A549 (cell line): Measurements from ENCODE around the gene ADAMTS13.

ENCODE experiments used
- CTCF ChIP-seq: fragments of >200 bp; sonication (Bioruptor Twin); formaldehyde crosslinking; IDR thresholded peaks from 3 replicates; pipeline ENCODE4 v1.5.1; 2016
- EP300 ChIP-seq, 2 experiments: fragments of >200 bp; sonication (Bioruptor Twin); formaldehyde crosslinking; IDR thresholded peaks; 2 replicates in 1 of 2; 3 replicates in 1 of 2; pipeline ENCODE4 v1.6.1; 2016 to 2017
- MAX ChIP-seq: IDR thresholded peaks from 2 replicates; pipeline ENCODE4 v1.6.1; 2012
- NFE2L2 ChIP-seq: fragments of 150-350 bp; conservative IDR thresholded peaks from 2 replicates; pipeline ENCODE4 v1.6.1; 2014; ENCODE audit warnings: low read length
- POLR2A ChIP-seq: IDR thresholded peaks from 2 replicates; pipeline ENCODE4 v1.6.1; 2012; ENCODE audit warnings: mild to moderate bottlenecking, low read length
- RAD21 ChIP-seq, 2 experiments: fragments of >200 bp in 1 of 2; sonication (Bioruptor Twin) in 1 of 2; formaldehyde crosslinking in 1 of 2; IDR thresholded peaks in 1 of 2; conservative IDR thresholded peaks in 1 of 2; 2 replicates in 1 of 2; 3 replicates in 1 of 2; pipeline ENCODE4 v1.6.1; 2012 to 2018; ENCODE audit warnings: inconsistent platforms in 1 of 2
- USF2 ChIP-seq: fragments of 450-650 bp; IDR thresholded peaks from 2 replicates; pipeline ENCODE4 v1.6.1; 2014; ENCODE audit warnings: antibody characterized with exemption

GRCh38 chr9:133475292-133476012 lies 53.3 kb downstream of the ADAMTS13 start:
- no peak for TF ChIP-seq NFE2L2
- no peak for TF ChIP-seq MAX
- TF ChIP-seq USF2: no peak
- no peak for TF ChIP-seq RAD21 (conservative IDR thresholded peaks at IDR 0.05 in 1 of 2, IDR thresholded peaks at IDR 0.05 in 1 of 2)
- no peak for TF ChIP-seq EP300 (IDR thresholded peaks at IDR 0.05)
- no peak for TF ChIP-seq POLR2A
- TF ChIP-seq CTCF: no peak
